SK-N-SH treated with all-trans-retinoic acid at 6 μM for 48 hours (cell line): ENCODE measurements around the gene ACTL10.
A peak's percentile ranks its signal among the peaks of the same experiment; 100 is the strongest.

ENCODE experiments used
- ATAC-seq: fragments of 200-7000 bp; cut with Tn5 transposase; 3 replicates; pipeline ENCODE4 v1.9.1; 2020; ENCODE audit warnings: mild to moderate bottlenecking, moderate library complexity
- ARNTL ChIP-seq: fragments of 450-650 bp; formaldehyde crosslinking; IDR thresholded peaks from 2 replicates; pipeline ENCODE4 v1.5.0; 2020; ENCODE audit warnings: low read depth, mild to moderate bottlenecking, moderate library complexity, borderline replicate concordance
- BACH2 ChIP-seq: fragments of 250-450 bp; sonication (Bioruptor Pico); IDR thresholded peaks from 2 replicates; pipeline ENCODE4 v1.9.0; 2021; ENCODE audit warnings: mild to moderate bottlenecking, borderline replicate concordance
- CREB5 ChIP-seq: fragments of 250-450 bp; sonication (Bioruptor Pico); IDR thresholded peaks from 2 replicates; pipeline ENCODE4 v1.5.1; 2020; ENCODE audit warnings: low read depth, mild to moderate bottlenecking, moderate library complexity
- CSDC2 ChIP-seq: fragments of 250-450 bp; sonication (Bioruptor Pico); IDR thresholded peaks from 2 replicates; pipeline ENCODE4 v1.5.0; 2020; ENCODE audit warnings: mild to moderate bottlenecking, moderate library complexity
- GLIS3 ChIP-seq: fragments of 250-450 bp; sonication (Bioruptor Pico); IDR thresholded peaks from 2 replicates; pipeline ENCODE4 v1.5.0; 2020; ENCODE audit warnings: mild to moderate bottlenecking, moderate library complexity
- OSR1 ChIP-seq: fragments of 250-450 bp; sonication (Bioruptor Pico); IDR thresholded peaks from 2 replicates; pipeline ENCODE4 v1.8.0; 2022; ENCODE audit warnings: moderate library complexity, mild to moderate bottlenecking, inconsistent platforms
- PATZ1 ChIP-seq: fragments of 250-450 bp; sonication (Bioruptor Pico); IDR thresholded peaks from 2 replicates; pipeline ENCODE4 v1.8.0; 2020; ENCODE audit warnings: mild to moderate bottlenecking, moderate library complexity, borderline replicate concordance
- PPARA ChIP-seq: fragments of 250-450 bp; sonication (Bioruptor Pico); IDR thresholded peaks from 2 replicates; pipeline ENCODE4 v1.5.0; 2020; ENCODE audit warnings: mild to moderate bottlenecking, borderline replicate concordance
- SNAI2 ChIP-seq: fragments of 250-450 bp; sonication (Bioruptor Pico); IDR thresholded peaks from 2 replicates; pipeline ENCODE4 v1.5.0; 2020; ENCODE audit warnings: mild to moderate bottlenecking, moderate library complexity
- TCF4 ChIP-seq: fragments of 250-450 bp; sonication (Bioruptor Pico); IDR thresholded peaks from 2 replicates; pipeline ENCODE4 v1.8.0; 2021; ENCODE audit warnings: mild to moderate bottlenecking, moderate library complexity, borderline replicate concordance
- TOX ChIP-seq: fragments of 250-450 bp; sonication (Bioruptor Pico); IDR thresholded peaks from 2 replicates; pipeline ENCODE4 v1.8.0; 2021; ENCODE audit warnings: mild to moderate bottlenecking, moderate library complexity, borderline replicate concordance
- ZC3H10 ChIP-seq: fragments of 250-450 bp; sonication (Bioruptor Pico); IDR thresholded peaks from 2 replicates; pipeline ENCODE4 v1.5.1; 2021; ENCODE audit warnings: mild to moderate bottlenecking, moderate library complexity
- ZFP3 ChIP-seq: fragments of 250-450 bp; sonication (Bioruptor Pico); IDR thresholded peaks from 2 replicates; pipeline ENCODE4 v1.5.0; 2020; ENCODE audit warnings: mild to moderate bottlenecking, moderate library complexity
- ZNF565 ChIP-seq: fragments of 450-650 bp; formaldehyde crosslinking; conservative IDR thresholded peaks from 2 replicates; pipeline ENCODE4 v1.5.0; 2020; ENCODE audit warnings: low read depth, mild to moderate bottlenecking, moderate library complexity
- ZNF70 ChIP-seq: fragments of 450-650 bp; formaldehyde crosslinking; IDR thresholded peaks from 2 replicates; pipeline ENCODE4 v1.5.0; 2020; ENCODE audit warnings: mild to moderate bottlenecking, moderate library complexity
- ZNF8 ChIP-seq: fragments of 450-650 bp; formaldehyde crosslinking; IDR thresholded peaks from 2 replicates; pipeline ENCODE4 v1.5.0; 2020; ENCODE audit warnings: mild to moderate bottlenecking, moderate library complexity
- TF ChIP-seq, protein P1 (sequence below): fragments of 250-450 bp; sonication (Bioruptor Pico); IDR thresholded peaks from 2 replicates; pipeline ENCODE4 v1.8.0; 2021; ENCODE audit warnings: low read depth, mild to moderate bottlenecking, moderate library complexity, borderline replicate concordance
- TF ChIP-seq, protein P2 (sequence below): fragments of 250-450 bp; sonication (Bioruptor Pico); IDR thresholded peaks from 2 replicates; pipeline ENCODE4 v1.5.1; 2021; ENCODE audit warnings: mild to moderate bottlenecking, moderate library complexity

ACTL10 gene

GRCh38 chr20:33667676-33668465 lies 1.1 kb downstream of the ACTL10 start:
- ATAC-seq = peak; percentile 59
- TF ChIP-seq ZFP3 (CRISPR knock-in tag) (no peak), PATZ1 (CRISPR knock-in tag) (no peak), GLIS3 (0 out of 2 replicates have a peak, but pooled peaks have one; percentile 25), ZNF8 (CRISPR knock-in tag) (no peak), TOX (CRISPR knock-in tag) (no peak), OSR1 (CRISPR knock-in tag) (no peak)
- TF ChIP-seq, protein P1, sequence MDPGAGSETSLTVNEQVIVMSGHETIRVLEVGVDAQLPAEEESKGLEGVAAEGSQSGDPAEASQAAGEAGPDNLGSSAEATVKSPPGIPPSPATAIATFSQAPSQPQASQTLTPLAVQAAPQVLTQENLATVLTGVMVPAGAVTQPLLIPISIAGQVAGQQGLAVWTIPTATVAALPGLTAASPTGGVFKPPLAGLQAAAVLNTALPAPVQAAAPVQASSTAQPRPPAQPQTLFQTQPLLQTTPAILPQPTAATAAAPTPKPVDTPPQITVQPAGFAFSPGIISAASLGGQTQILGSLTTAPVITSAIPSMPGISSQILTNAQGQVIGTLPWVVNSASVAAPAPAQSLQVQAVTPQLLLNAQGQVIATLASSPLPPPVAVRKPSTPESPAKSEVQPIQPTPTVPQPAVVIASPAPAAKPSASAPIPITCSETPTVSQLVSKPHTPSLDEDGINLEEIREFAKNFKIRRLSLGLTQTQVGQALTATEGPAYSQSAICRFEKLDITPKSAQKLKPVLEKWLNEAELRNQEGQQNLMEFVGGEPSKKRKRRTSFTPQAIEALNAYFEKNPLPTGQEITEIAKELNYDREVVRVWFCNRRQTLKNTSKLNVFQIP (CRISPR knock-in tag) = no peak
- TF ChIP-seq, all 23 proteins: peak for 1

GRCh38 chr20:33668466-33669155 lies 1.9 kb downstream of the ACTL10 start:
- no peak for ATAC-seq
- no peak for TF ChIP-seq PPARA (CRISPR knock-in tag)
- no peak for TF ChIP-seq ZC3H10 (CRISPR knock-in tag)
- TF ChIP-seq CSDC2 (CRISPR knock-in tag) = no peak
- TF ChIP-seq, all 23 proteins: peak for 0

GRCh38 chr20:33669224-33669623 lies 2.5 kb downstream of the ACTL10 start:
- TF ChIP-seq ZNF8 (CRISPR knock-in tag) = no peak
- no peak for TF ChIP-seq ZC3H10 (CRISPR knock-in tag)
- TF ChIP-seq ZNF565 (CRISPR knock-in tag) = no peak
- TF ChIP-seq, protein P2, sequence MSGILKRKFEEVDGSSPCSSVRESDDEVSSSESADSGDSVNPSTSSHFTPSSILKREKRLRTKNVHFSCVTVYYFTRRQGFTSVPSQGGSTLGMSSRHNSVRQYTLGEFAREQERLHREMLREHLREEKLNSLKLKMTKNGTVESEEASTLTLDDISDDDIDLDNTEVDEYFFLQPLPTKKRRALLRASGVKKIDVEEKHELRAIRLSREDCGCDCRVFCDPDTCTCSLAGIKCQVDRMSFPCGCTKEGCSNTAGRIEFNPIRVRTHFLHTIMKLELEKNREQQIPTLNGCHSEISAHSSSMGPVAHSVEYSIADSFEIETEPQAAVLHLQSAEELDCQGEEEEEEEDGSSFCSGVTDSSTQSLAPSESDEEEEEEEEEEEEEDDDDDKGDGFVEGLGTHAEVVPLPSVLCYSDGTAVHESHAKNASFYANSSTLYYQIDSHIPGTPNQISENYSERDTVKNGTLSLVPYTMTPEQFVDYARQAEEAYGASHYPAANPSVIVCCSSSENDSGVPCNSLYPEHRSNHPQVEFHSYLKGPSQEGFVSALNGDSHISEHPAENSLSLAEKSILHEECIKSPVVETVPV (CRISPR knock-in tag) = no peak
- TF ChIP-seq SNAI2 = no peak
- no peak for TF ChIP-seq ZFP3 (CRISPR knock-in tag)
- TF ChIP-seq TCF4 (CRISPR knock-in tag) = no peak
- TF ChIP-seq, protein P1 (CRISPR knock-in tag) = no peak
- TF ChIP-seq ARNTL (CRISPR knock-in tag) = no peak
- ATAC-seq = no peak

GRCh38 chr20:33669873-33670640 lies 3.3 kb downstream of the ACTL10 start:
- no peak for ATAC-seq
- TF ChIP-seq CREB5 (CRISPR knock-in tag) (no peak), OSR1 (CRISPR knock-in tag) (no peak), ZNF70 (CRISPR knock-in tag) (no peak), ZFP3 (CRISPR knock-in tag) (no peak), BACH2 (no peak), PATZ1 (CRISPR knock-in tag) (no peak)
- TF ChIP-seq, protein P1 (CRISPR knock-in tag) = no peak
- TF ChIP-seq, protein P2 (CRISPR knock-in tag) = no peak
